RCC 7860 (cell line): ENCODE data around the gene MRNIP.
A peak's percentile ranks its signal among the peaks of the same experiment; 100 is the strongest.

Source experiments
- DNase-seq: peaks from one replicate; pipeline ENCODE4 v3.0.0-alpha.2; 2015; ENCODE audit warnings: low spot score
- FAIRE-seq: peaks from 2 replicates; lab custom pipeline; 2012; peaks lifted over from hg19 to GRCh38; lab: Jason Lieb, UNC

The MRNIP gene

GRCh38 chr5:179858586-179859427 is at the start of gene MRNIP:
Gene MRNIP, minus strand, starts transcription at chr5:179858817. Its CDS starts 21 bp downstream, at chr5:179858796.
- peak; percentile 23 for FAIRE-seq

DNA sequence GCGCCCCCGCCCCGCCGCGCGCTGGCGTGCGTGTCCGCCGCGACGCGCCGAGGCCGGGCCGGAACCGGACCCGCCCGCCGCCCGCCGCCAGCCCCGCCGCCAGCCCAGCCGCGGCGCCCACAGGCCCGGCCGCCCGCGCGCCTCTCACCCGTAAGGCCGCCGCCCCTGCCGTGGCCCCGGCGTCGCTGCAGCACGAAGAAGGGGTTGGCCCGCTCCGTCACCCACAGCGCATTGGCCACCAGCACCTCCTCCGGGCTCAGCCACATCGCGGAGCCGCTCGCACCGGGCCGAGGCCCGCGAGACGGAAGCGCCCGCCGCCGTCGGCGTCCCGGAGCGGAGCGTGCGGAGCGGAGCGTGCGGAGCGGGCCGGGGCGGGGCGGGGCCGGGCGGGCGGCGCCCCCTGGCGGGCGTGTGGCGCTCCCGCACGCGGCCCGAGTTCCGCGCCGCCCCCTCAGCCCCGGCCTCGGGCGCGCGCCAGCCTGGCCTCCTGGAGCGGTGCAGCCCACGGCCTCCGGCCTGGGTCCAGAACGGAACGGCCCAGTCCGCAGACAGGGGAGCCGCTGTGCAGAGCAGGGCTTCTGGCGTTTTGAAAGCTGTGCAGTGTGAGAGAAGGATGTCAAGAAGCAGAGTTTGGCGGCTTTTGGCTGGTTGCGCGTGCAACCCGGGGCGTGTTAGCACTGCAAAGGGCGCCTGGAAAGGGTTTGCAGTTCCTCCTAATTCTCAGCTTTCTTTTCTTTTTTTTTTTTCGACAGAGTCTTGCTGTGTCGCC is 49.1 kb upstream of the MRNIP start, which contains the start of gene TBC1D9B:
Gene TBC1D9B (minus strand): TSS at position 342 of the 769 bp plus-strand sequence. CDS start 76 bp downstream, at position 266.
- no peak for FAIRE-seq

More at GRCh38 chr5:179858586-179859427, at the start of gene MRNIP:
- DNase-seq: peak; percentile 89

GRCh38 chr5:179906795-179907555 is 48.4 kb upstream of the MRNIP start:
- FAIRE-seq (no peak), DNase-seq (no peak)

More for the DNA sequence above, 49.1 kb upstream of the MRNIP start, which contains the start of gene TBC1D9B:
- DNase-seq: peak; percentile 28

DNA sequence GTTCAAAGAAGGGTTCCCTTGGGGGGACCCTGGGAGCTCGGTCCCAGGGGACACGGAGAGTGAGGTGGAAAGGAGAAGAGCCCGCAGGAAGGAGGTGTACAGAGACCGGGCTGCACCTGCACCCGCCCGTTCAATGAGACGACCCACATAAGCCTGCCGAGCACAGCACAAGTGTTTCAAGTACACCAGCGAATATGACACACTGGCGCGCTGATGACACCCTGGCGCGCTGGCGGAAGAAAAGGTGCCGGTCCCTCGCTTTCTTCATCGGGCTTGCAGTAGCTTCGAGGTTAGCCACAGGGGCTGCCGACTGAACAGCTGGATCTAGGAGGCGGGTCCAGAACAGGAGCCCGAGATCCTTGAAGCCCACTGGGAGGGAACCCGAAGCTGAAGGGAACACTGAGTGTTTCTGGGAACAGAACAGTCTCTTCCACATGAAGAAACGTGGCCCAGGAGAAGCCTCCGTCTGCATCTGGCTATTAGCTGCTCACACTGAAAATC is 47.7 kb upstream of the MRNIP start:
- FAIRE-seq (no peak), DNase-seq (no peak)

DNA sequence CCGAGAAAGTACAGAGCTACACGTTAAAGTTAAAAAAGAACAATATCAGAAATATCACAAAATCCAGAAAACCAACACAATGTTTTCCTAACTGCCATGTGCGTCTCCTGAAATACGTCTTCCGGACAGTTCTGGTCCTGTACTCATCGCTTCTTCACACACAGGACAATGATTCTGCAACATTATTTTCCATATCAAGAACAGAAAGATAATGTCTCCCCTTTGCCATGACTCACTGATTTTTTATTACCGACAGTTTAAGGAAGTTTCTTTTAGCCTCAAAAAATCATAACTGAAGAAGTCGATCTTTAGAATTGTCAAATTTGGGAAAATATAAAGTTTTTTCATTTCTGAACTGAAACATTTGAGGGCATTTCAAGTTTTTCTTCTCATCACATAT is 46.5 kb upstream of the MRNIP start:
- no peak for FAIRE-seq

GRCh38 chr5:179904463-179905160 is 46.0 kb upstream of the MRNIP start:
- FAIRE-seq: no peak
- DNase-seq: no peak

More for the DNA sequence above, 46.5 kb upstream of the MRNIP start:
- DNase-seq: no peak

GRCh38 chr5:179902763-179903158 is 44.1 kb upstream of the MRNIP start:
- FAIRE-seq: no peak
- DNase-seq: no peak

DNA sequence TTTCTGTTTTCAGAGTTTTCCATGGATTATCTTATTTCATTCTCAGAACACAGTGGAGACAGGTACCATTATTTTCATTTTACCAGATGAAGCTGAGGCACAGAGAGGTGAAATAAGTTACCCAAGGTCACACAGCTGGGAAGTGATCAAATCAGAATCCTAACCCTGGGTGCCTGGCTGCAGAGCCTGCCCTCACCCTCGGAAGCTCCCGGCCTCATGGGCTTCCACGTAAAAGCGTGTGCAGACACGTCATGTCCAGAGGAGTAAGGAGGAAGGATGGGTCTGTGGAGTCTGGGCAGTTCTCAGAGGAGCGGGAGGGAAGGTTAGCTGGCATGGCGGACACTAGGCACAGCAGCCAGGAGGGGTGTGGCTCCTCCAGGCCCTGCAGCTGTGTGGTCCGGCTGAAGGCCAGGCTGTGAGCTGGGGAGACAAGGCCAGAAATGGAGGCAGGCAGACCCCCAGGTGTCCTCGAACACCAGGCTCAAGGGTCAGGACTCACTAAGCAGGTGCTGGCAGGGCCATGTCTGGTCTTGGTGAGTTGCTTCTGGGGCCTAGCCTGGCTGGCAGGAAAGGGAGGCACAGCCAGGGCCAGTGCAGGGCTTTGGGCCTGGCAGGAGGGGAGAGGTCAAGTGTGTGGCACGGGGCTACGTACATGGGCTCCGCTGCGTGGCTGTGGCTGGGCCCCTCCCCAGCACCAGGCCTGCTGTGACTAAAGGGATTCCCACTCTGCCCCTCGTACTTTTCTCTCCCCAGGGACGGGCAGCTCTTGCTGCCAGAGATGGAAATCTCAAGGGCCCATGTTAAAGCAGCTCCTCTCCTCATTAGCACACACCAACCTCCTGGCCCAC is 43.5 kb upstream of the MRNIP start:
- DNase-seq (no peak), FAIRE-seq (no peak)

GRCh38 chr5:179901462-179901861 is 42.8 kb upstream of the MRNIP start:
- FAIRE-seq (no peak), DNase-seq (no peak)

DNA sequence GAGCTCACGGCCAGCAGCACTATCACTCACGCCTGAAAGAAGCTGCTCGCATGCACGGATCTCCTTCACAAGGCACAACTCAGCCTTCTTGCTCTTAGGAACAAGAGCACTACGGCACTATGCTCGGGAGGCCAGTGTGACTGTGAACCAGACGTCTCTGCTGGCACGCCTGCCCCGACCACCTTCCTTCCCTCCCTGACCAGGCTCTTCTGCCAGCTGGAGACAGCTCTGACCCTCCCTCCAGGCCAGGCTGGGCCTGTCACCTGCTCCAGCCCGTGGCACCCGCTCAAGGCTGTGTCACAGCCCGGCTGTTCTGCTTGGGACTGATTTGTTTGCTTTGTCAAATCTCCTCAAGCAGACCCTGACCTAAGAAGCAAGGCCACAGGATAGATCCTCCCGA is 42.1 kb upstream of the MRNIP start:
- FAIRE-seq (no peak), DNase-seq (no peak)

GRCh38 chr5:179900206-179900605 is 41.6 kb upstream of the MRNIP start:
- DNase-seq (no peak), FAIRE-seq (no peak)

GRCh38 chr5:179895861-179896260 is 37.2 kb upstream of the MRNIP start:
- FAIRE-seq (no peak), DNase-seq (no peak)

- DNase-seq (no peak), FAIRE-seq (no peak)
Measured at GRCh38 chr5:179893958-179894895, 35.6 kb upstream of the MRNIP start.

DNA sequence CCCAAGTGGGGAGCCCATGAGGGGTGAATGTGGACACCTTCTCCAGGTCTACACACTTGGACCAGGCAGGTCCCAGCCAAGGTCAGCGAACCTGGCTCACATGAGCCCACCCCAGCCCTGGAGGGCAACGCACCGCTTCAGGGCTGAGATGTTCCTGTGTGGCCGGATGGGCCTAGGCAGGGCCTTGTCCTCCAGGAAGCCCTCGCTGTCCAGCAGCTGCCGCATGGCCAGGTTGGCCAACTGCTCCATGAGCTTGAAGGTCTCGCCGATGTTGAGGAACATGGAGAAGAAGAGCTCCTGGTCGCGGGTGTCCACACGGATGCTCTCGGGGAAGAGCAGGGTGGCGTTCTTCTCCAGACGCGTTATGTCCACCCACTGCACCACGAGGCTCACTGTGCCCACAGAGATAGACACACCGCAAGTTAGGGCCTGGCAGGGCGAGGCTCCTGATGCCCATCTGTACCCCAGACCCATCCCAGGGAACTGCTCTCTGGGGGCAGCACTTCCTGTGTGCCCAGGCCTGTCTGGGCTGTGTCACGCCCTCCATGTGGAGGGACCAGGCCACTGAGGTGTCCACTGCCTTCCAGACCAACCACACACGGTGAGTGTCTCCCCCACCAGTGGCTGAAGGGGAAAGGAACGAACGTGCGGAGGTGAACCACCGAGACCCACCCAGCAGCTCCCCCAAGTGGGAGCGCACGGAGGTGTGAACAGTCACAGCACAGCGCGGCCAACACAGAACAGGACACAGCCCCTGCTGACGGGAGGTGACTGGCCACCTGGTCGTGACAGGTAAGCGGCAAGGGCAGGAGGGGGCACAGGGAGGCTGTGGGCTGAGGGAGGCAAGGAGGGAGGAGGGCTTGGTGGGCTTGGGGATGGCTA is 34.7 kb upstream of the MRNIP start:
- no peak for FAIRE-seq
- DNase-seq: no peak

DNA sequence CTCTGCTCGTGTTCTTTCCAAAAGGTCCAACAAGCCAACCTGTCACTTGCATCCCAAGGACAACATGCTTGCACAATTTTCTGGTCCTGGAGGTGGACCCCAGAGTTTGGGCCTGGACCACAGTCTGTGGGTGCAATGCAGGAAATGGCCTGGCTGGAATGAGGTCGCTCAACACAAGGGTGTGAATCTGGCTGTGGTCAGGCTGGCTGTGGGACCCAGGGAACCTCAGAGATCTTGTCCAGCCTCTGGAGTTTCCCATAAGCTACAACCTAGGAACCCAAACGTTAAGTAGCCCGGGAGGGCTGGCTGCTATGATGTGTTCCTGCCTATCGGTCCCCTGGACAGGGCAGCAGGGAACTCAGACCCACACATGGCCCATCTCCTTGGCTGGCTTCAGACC is 33.6 kb upstream of the MRNIP start:
- no peak for FAIRE-seq
- DNase-seq: no peak

DNA sequence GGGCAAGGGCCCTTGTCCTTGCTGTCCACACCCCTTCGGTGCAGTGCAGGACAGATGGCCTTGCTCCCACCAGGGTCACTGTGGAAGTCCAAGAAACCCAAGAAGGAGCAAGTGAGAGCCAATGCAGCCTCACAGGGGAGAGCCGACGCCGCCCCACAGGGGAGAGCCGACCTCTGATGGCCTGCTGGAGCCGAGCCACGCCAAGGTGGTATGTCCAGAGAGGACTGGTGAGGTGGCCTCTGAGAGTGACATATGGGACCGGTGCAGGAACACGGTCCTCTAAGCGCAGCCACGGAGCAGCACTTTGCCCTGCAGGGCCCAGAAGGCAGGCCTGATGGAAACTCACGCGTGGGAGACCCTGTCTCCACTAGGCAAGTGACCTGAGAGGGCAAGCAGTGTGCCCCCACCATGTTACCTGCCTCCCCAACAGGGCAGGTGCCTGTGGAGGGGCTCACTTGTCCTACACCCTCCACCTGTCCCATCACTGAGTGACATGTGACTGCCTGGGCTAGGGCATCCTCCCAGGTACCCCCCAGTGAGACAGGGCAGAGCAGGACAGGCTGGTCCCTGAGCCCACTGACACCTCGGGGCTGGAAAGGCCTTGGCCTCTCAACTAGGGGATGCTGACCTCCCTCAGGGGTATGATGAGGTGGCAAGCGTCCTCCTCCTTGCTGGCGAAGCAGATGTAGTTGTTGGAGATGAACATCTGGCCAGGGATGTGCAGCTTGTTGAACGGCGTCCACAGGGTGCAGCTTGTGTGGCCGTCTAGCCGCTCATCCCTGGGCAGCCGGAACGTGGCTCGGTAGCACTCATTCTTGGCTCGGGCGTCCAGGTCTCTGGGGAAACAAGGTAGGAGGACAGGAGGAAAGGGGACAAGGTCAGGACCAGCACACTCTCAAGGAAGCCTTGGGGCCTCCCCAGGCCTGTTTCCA is 32.4 kb upstream of the MRNIP start:
- no peak for DNase-seq
- FAIRE-seq: no peak
